SJCRH30 (cell line): ENCODE measurements around the gene RBMX. TPM values are rescaled to one million over a fixed set of nuclear protein-coding genes. Genes with fewer than 3 reads are reported as not detected.

ENCODE experiments used
- DNase-seq, 2 experiments: peaks; one replicate each; pipeline ENCODE4 v3.0.0-alpha.2; 2015 to 2020
- H3K27ac ChIP-seq: fragments of 250-450 bp; sonication (Bioruptor Pico); 2 replicates; pipeline ENCODE4 v1.5.1; 2020; ENCODE audit warnings: mild to moderate bottlenecking, moderate library complexity
- H3K27me3 ChIP-seq: fragments of 250-450 bp; sonication (Bioruptor Pico); 2 replicates; pipeline ENCODE4 v1.5.1; 2020; ENCODE audit warnings: mild to moderate bottlenecking, moderate library complexity
- H3K36me3 ChIP-seq: fragments of 250-450 bp; sonication (Bioruptor Pico); 2 replicates; pipeline ENCODE4 v1.5.1; 2020; ENCODE audit warnings: mild to moderate bottlenecking, moderate library complexity
- H3K4me1 ChIP-seq: fragments of 250-450 bp; sonication (Bioruptor Pico); 2 replicates; pipeline ENCODE4 v1.5.1; 2020; ENCODE audit warnings: mild to moderate bottlenecking, moderate library complexity
- H3K4me3 ChIP-seq: fragments of 250-450 bp; sonication (Bioruptor Pico); 2 replicates; pipeline ENCODE4 v1.5.1; 2020; ENCODE audit warnings: mild to moderate bottlenecking, moderate library complexity
- H3K9me3 ChIP-seq: fragments of 250-450 bp; sonication (Bioruptor Pico); replicated peaks from 2 replicates; pipeline ENCODE4 v1.5.1; 2020; ENCODE audit warnings: mild to moderate bottlenecking, moderate library complexity
- total RNA-seq: library from RNA; depleted of rRNA; stranded (reverse); fragments of >200 nt; shearing (Covaris generic); gene quantifications from 2 replicates; pipeline ENCODE4 v1.2.3, GENCODE V29; 2014; rRNA removed

RBMX gene
- total RNA-seq, 1 experiment from 2014 or later = 490 TPM

GRCh38 chrX:136829413-136829812, 51.1 kb downstream of the RBMX start:
- Histone ChIP-seq H3K27ac (no peak overlapping the region), H3K27me3 (no peaks in the 10 kb centered on the region), H3K9me3 (no peaks in the 10 kb centered on the region), H3K4me3 (no peak overlapping the region), H3K36me3 (no peaks in the 10 kb centered on the region), H3K4me1 (no peaks in the 10 kb centered on the region)
- DNase-seq = no peak

- no peaks in the 10 kb centered on the region for H3K9me3 ChIP-seq
These were observed 51.7 kb downstream of the RBMX start for GRCh38 chrX:136828830-136829229.

GRCh38 chrX:136827026-136827425, 53.5 kb downstream of the RBMX start:
- DNase-seq = no peak
- no peaks in the 10 kb centered on the region for H3K4me1 ChIP-seq
- no peaks in the 10 kb centered on the region for H3K36me3 ChIP-seq
- H3K27me3 ChIP-seq = no peaks in the 10 kb centered on the region
- no peak overlapping the region for H3K27ac ChIP-seq
- no peaks in the 10 kb centered on the region for H3K9me3 ChIP-seq
- no peak overlapping the region for H3K4me3 ChIP-seq

More at GRCh38 chrX:136828830-136829229, 51.7 kb downstream of the RBMX start:
- H3K4me3 ChIP-seq = no peak overlapping the region
- no peaks in the 10 kb centered on the region for H3K27me3 ChIP-seq
- H3K4me1 ChIP-seq = no peaks in the 10 kb centered on the region
- H3K36me3 ChIP-seq = no peaks in the 10 kb centered on the region
- no peak for DNase-seq
- H3K27ac ChIP-seq = no peak overlapping the region

GRCh38 chrX:136825771-136826170, 54.8 kb downstream of the RBMX start:
- DNase-seq = no peak
- no peaks in the 10 kb centered on the region for H3K27me3 ChIP-seq
- H3K4me3 ChIP-seq = no peak overlapping the region

More at GRCh38 chrX:136825771-136826170, 54.8 kb downstream of the RBMX start:
- Histone ChIP-seq H3K9me3 (no peaks in the 10 kb centered on the region), H3K27ac (no peak overlapping the region), H3K36me3 (no peaks in the 10 kb centered on the region), H3K4me1 (no peaks in the 10 kb centered on the region)

Other genes starting within 250 kb of the RBMX start
- not detected in 2 replicates for gene CD40LG, start 232.6 kb downstream of the RBMX start, total RNA-seq
- 10.8 TPM in 2 replicates for gene ARHGEF6, start 99.8 kb downstream of the RBMX start, total RNA-seq
- not detected in 2 replicates for gene GPR101, start 153.3 kb upstream of the RBMX start, total RNA-seq